Measurements from ENCODE around the gene OSM. TPM values are rescaled to one million over a fixed set of nuclear protein-coding genes. Genes with fewer than 3 reads are reported as not detected.

Gene OSM
- total RNA-seq, 1 donor from 2014 or later: not detected

DNA sequence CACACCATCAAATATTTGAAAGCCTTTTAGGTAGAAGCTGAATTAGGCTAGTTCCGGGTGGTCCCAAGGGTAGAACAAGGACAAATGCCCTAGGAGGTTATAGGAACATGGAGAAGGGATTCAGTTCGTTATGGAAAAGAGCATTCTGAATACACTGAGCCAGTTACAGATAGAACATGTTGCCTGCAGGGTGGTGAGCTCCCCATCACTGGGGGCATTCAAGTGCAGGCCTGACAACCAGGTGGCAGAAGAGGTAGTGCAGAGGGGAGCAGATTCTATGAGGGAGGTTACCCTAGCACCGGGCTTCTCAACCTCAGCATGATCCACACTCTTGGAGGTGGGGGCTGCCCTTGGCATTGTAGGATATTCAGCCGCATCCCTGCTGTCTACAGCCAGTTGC lies 44.3 kb downstream of the OSM start:
- H3K9me3 Mint-ChIP-seq: peaks cover 4% of the 10 kb centered on the region
- H3K4me1 Mint-ChIP-seq: peaks cover 21% of the 10 kb centered on the region
- H3K27ac Mint-ChIP-seq: no peak overlapping the region
- TF ChIP-seq, protein P1, sequence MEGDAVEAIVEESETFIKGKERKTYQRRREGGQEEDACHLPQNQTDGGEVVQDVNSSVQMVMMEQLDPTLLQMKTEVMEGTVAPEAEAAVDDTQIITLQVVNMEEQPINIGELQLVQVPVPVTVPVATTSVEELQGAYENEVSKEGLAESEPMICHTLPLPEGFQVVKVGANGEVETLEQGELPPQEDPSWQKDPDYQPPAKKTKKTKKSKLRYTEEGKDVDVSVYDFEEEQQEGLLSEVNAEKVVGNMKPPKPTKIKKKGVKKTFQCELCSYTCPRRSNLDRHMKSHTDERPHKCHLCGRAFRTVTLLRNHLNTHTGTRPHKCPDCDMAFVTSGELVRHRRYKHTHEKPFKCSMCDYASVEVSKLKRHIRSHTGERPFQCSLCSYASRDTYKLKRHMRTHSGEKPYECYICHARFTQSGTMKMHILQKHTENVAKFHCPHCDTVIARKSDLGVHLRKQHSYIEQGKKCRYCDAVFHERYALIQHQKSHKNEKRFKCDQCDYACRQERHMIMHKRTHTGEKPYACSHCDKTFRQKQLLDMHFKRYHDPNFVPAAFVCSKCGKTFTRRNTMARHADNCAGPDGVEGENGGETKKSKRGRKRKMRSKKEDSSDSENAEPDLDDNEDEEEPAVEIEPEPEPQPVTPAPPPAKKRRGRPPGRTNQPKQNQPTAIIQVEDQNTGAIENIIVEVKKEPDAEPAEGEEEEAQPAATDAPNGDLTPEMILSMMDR (IDR thresholded peaks at IDR 0.05; ENCODE audit: unreplicated experiment): no peak
- DNase-seq (ENCODE audit: low spot score in 2 of 2, unreplicated experiment in 2 of 2): no peak
- no peaks in the 10 kb centered on the region for H3K27me3 Mint-ChIP-seq (ENCODE audit: low read depth)
- H3K4me3 Mint-ChIP-seq: no peak overlapping the region
- no peaks in the 10 kb centered on the region for H3K36me3 Mint-ChIP-seq

DNA sequence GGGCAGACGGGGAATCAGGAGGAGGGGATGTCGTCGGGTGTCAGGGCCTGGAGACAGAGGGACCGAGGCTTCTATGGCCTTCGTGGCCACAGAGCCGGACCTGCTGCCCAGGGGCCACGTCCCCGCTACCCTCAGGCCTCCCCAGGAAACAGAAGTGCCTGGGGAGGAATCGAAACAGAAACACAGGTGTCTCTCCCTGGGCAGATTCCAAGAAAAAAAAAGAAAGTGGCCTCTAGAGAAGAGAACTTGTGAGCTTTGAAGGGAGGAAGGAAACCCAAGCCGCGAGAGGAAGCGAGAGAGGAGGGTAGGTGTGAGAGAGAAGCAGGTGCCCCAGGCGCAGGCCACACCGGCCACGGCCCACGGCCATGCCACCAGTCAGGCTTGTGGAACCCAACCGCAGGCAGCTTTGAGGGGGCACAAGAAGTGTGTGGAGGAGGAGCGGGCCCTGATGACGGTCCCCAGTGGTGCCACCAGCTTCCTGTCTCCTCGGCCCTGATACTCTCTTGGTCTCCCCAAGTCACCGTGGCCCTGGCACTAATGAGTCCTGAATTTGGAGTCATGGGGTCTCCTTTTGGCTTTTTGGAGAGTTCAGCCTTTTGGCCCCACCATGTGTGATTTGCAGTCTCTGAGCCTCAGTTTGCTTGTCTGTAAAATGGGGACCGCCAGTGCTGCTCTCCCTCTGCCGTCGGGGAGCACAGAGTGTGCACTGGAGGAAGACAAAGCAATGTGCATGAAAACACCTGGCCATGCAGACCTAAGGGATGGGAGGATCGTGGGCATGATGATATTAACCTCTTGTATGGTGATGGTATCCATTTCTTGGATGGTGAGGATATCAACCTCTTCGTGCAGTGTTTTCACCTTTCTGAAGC lies 45.3 kb downstream of the OSM start:
- Mint-ChIP-seq H3K27me3 (ENCODE audit: low read depth) (no peaks in the 10 kb centered on the region), H3K27ac (no peak overlapping the region), H3K36me3 (no peaks in the 10 kb centered on the region), H3K9me3 (peaks cover 4% of the 10 kb centered on the region), H3K4me1 (peaks cover 22% of the 10 kb centered on the region), H3K4me3 (no peak overlapping the region)
- TF ChIP-seq, protein P1 (IDR thresholded peaks at IDR 0.05; ENCODE audit: unreplicated experiment): no peak
- DNase-seq (ENCODE audit: low spot score in 2 of 2, unreplicated experiment in 2 of 2): no peak

DNA sequence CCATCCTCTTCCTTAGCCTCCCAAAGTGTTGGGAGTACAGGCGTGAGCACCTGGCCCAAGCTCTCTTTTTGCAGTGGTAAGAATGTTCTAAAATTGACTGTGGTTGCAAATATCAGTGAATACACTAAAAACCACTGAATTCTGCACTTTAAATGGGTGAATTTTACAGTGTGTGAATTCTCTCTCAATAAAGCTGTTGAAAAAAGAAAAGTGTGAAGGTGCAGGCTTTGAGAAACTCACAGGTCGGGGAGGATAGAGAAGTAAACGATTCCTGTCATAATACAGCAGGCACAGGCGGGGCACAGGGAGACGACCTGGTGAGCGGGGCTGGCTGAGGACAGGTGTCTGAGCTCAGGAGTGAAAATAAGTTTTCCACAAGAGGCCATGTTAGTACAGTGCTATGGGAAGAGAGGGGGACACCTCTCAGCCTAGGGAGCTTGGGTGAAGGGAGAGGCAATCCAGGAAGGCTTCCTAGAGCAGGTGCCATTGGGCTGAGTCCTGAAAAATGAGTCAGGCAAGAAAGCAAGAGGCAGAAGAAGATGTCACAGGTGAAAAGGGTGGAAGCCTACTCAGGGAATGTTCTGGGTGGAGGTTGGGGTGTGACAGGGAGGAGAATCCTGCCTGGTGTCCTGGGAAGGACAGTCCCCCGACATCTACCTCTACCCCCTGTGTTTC lies 46.2 kb downstream of the OSM start:
- H3K36me3 Mint-ChIP-seq: no peaks in the 10 kb centered on the region

DNA sequence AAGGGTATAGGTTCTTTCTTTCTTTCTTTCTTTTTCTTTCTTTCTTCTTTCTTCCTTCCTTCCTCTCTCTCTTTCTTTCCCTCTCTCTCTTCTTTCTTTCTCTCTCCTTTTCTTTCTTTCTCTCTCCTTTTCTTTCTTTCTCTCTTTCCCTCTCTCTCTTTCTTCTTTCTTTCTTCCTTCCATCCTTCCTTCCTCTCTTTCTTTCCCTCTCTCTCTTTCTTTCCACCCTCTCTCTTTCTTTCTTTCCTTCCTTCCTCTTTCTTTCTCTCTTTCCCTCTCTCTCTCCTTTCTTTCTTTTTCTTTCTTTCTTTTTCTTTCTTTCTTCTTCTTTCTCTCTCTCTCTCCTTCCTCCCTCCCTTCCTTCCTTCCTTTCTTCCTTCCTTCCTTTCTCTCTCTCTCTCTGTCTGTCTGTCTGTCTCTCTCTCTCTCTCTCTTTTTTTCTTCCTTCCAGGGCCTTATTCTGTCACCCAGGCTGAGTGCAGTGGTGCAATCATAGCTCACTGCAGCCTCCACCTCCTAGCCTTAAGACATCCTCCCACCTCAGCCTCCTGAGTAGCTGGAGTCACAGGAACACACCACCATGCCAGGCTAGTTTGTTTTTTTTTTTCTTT lies 46.9 kb downstream of the OSM start:
- H3K9me3 Mint-ChIP-seq: no peaks in the 10 kb centered on the region
- no peaks in the 10 kb centered on the region for H3K27me3 Mint-ChIP-seq (ENCODE audit: low read depth)
- TF ChIP-seq, protein P1 (IDR thresholded peaks at IDR 0.05; ENCODE audit: unreplicated experiment): no peak
- H3K4me1 Mint-ChIP-seq: peaks cover 25% of the 10 kb centered on the region
- no peaks in the 10 kb centered on the region for H3K36me3 Mint-ChIP-seq
- H3K27ac Mint-ChIP-seq: peak overlapping the region; percentile 48
- H3K4me3 Mint-ChIP-seq: no peak overlapping the region
- DNase-seq (ENCODE audit: low spot score in 2 of 2, unreplicated experiment in 2 of 2): no peak

More for the DNA sequence above, 46.2 kb downstream of the OSM start:
- H3K4me1 Mint-ChIP-seq: peaks cover 22% of the 10 kb centered on the region
- no peak for DNase-seq (ENCODE audit: low spot score in 2 of 2, unreplicated experiment in 2 of 2)
- TF ChIP-seq, protein P1 (IDR thresholded peaks at IDR 0.05; ENCODE audit: unreplicated experiment): no peak
- no peak overlapping the region for H3K4me3 Mint-ChIP-seq
- H3K27ac Mint-ChIP-seq: peak overlapping the region; percentile 48
- H3K27me3 Mint-ChIP-seq (ENCODE audit: low read depth): no peaks in the 10 kb centered on the region
- peaks cover 4% of the 10 kb centered on the region for H3K9me3 Mint-ChIP-seq

DNA sequence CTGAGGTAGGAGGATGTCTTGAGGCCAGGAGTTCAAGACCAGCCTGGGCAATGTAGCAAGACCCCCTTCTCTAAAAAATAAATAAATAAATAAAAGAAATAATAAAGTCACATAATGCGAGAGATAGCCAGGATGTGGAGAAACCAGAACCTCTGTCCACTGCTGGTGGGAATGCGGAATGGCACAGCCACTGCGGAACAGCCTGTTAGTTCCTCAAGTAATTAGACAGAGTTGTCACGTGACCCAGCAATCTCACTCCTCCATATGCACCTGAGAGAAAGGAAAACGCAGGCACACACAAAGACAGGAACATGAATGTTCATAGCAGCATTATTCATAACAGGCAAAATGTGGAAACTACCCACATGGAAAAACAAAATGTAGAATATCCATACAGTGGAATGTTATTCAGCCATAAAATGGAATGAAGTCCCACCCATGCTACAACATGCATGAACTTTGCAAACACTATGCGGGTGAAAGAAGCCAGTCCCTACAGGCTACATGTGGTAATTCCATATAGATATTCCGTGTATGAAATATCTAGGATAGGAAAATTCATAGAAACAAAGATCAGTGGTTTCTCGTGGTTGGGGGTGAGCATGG lies 47.5 kb downstream of the OSM start:
- H3K27ac Mint-ChIP-seq: peak overlapping the region; percentile 79
- TF ChIP-seq, protein P1 (IDR thresholded peaks at IDR 0.05; ENCODE audit: unreplicated experiment): peak; percentile 39
- H3K27me3 Mint-ChIP-seq (ENCODE audit: low read depth): no peaks in the 10 kb centered on the region
- no peak overlapping the region for H3K4me3 Mint-ChIP-seq
- H3K4me1 Mint-ChIP-seq: peaks cover 23% of the 10 kb centered on the region
- no peak for DNase-seq (ENCODE audit: low spot score in 2 of 2, unreplicated experiment in 2 of 2)
- no peaks in the 10 kb centered on the region for H3K9me3 Mint-ChIP-seq
- no peaks in the 10 kb centered on the region for H3K36me3 Mint-ChIP-seq
